ENCODE results near the gene ERCC1.

- TF ChIP-seq CTCF (IDR thresholded peaks at IDR 0.05; ENCODE audit: low read depth, low read length, missing input control) (no peak), EGR1 (IDR thresholded peaks at IDR 0.05; ENCODE audit: low read depth in 2 of 2) (no peak), RAD21 (IDR thresholded peaks at IDR 0.05) (no peak)
These were observed 23.2 kb upstream of the ERCC1 start for GRCh38 chr19:45446944-45447343.
